ENCODE data around the gene AVPR2.

DNA sequence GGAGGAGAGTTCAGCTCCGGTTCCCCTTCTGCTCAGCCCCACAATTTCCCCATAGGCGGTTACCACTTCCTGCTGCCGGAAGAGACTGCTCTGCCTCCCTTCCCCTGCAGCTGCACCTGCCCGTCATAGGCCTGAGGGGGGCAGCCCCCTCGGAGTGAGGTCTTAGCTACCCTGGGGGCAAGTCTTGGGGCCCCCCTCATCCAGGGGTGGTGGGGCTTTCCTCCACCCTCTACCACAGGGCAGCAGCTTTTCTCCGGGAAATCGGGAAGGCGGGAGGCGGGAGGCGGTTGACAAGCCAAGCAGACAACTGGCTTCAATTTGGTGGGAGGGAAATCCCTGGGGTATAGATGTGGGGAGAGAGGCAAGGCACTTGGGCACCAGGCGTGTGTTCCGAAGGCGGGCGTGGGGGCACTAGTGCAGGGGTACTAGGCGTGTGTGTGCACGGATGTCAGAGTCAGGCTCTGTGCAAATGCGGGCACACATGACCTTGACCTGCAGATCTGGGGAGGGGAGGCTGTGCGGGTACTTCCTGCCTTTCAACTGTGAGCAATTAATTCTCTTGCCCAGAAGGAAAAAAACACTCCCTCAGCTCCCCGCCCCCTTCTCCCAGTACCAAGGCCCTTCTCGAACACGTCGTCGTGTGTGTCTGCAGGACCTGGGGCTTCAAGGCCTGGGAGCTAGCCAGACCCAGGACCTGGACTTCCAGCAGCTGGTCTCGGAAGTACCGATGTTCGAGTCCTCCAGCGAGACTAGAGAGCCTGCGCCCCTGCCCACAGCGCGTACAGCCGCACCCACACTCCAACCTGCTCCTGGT lies 22.6 kb downstream of the AVPR2 start:
- no peak for TF ChIP-seq EZH2 (IDR thresholded peaks at IDR 0.05)
- TF ChIP-seq CTCF (IDR thresholded peaks at IDR 0.05): no peak

Measured in neural progenitor cell (in vitro differentiated cells).